NK-92 treated with Interleukin-12 subunit alpha and Interleukin-12 subunit beta, amount 100 ng/mL, for 24 hours (cell line): ENCODE data around the gene RNF114.
"Not testable (repeated sequence)": the region's sequence is repeated elsewhere in the genome, so short reads cannot be mapped to it uniquely, and the experiment has no call there.

ENCODE experiments used
- DNase-seq: peaks from one replicate; lab custom pipeline; 2025; lab: John Stamatoyannopoulos, UW

The RNF114 gene

DNA sequence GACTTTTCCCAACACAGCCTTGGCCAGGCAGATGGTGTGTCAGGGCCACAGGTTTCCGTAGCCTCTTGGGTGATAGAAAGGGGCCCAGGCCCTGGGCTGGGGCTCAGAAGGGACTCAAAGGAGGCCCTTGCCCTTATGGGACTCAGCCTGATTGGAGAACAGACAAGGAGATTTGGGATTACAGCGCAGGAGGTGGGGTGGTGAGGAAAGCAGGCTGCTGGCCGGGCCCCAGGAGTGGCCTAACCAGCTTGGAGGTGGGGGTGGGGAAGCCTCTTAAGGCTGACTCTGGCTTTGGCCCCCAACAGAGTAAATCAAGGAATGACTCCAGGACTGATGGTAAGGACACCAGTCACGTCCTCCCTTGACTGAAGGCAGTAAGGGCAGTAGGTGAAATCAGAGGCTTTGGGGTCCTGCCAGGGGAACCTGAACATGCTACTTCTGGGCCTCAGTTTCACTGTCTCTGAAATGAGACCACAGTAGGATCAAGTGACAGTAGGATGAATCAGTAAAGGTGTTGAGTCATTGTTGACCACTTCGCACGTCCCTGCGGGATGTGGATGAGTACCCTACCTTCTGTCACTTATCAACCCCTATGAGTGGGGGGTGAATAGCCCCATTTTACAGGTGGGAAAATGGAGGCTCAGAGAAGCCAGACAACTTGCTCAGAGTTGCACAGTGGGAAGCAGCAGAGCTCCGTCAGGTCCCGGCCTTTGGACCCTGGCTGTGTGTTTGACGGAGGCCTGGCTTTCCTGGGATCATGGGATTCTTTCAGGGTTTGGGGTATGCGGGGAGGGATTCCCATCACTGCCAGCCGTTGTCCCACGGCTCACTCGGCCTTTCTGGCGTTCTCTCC, 51.0 kb downstream of the RNF114 start:
- no peak for DNase-seq

DNA sequence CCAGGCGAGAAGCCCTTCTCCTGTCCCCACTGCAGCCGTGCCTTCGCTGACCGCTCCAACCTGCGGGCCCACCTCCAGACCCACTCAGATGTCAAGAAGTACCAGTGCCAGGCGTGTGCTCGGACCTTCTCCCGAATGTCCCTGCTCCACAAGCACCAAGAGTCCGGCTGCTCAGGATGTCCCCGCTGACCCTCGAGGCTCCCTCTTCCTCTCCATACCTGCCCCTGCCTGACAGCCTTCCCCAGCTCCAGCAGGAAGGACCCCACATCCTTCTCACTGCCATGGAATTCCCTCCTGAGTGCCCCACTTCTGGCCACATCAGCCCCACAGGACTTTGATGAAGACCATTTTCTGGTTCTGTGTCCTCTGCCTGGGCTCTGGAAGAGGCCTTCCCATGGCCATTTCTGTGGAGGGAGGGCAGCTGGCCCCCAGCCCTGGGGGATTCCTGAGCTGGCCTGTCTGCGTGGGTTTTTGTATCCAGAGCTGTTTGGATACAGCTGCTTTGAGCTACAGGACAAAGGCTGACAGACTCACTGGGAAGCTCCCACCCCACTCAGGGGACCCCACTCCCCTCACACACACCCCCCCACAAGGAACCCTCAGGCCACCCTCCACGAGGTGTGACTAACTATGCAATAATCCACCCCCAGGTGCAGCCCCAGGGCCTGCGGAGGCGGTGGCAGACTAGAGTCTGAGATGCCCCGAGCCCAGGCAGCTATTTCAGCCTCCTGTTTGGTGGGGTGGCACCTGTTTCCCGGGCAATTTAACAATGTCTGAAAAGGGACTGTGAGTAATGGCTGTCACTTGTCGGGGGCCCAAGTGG, 51.9 kb downstream of the RNF114 start:
- DNase-seq, result no peak

DNA sequence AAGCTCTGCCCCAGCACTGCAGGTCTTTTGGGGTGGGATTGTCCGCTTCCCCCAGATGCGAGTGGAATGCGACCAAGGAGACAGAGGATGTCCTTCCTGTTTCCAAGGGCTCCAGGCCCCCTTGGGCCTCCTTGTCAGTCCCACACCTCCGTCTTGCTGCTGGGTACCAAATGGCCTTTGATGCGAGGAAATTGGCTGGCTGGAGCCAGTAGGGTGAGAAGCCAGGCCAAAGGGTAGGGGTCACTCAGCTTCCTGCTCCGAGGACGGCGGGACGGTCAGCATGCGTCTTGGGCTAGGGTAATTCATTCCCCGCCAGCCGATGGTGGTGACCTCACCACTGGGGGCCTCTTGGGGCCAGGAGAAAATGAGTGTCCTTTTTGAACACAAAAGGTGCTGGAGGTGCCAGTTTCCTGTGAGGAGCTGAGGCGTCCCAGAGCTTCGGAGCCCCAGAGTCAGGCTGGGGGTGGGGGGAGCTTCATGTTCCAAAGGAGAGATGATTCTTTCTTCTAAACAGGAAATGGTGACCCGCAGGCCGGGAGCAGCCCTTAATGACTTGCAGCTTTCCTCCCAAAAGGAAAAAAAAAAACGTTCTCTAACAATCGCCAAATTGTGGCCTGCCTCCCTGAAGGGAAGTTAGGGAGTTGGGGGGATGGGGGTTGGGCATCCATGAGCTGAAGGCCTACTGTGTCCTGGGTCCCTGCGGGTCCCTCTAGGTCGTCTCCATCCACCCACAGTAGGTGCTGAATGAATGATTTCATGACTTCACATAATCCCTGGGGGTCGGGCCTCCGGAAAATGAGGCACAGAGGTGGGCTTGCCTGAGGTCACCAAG, 53.3 kb downstream of the RNF114 start:
- no peak for DNase-seq

DNA sequence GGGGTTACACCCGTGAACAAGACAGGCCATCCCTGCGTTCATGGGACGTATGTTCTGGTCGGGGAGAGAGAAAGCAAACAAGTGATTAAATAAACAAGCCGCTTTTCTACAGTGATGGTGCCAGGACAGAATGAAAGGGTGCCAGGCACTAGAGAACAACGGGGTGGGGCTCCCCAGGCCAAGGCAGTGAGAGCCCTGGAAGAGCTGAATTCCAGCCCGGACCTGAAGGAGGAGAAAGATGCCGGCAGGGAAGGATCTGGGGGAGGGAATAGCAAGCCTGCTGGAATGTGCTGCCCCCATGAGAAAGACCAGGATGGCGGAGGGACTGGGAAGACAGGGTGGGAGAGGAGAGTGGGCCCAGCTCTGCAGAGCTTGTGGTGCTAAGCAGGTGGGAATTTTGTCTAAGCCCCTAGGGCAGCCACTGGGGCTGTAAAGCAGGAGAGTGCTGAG, 54.1 kb downstream of the RNF114 start:
- DNase-seq, result no peak

DNA sequence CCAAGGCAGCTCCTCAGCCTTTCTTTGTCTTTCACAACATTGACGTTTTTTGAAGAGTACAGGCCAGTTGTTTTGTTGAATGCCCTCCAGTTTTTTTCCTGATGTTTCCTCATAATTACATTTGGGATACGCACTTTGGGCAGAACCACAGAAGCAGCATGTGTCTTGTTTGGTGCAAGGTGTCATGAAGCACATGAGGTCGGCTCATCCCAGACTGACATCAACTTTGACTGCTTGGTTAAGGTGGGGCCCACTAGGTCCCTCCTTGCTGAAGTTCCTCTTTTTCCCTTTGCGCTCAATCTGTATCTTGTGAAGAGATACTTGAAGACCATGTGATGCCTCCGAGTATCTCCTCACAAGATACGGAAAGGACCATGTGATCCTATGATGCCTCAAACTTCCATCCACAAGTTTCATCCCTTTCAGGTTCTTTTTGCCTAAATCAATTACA, 57.1 kb downstream of the RNF114 start:
- no peak for DNase-seq

DNA sequence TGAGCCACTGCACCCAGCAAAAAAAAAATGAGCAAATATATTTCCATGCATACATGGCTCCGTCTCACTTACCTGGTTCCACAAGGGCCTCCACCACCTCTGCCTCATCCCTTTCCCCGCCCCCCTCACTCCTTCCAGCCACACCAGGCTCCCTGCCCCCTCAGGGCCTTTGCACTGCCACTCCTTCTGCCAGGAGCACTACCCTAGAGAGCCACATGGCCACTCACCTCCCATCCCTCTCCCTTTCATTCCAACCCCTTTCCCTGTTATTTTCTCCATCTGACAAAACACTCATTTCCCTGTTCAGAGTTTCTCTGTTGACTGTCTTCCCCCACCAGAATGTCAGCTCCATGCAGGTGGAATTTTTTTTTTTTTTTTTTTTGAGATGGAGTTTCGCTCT, 59.4 kb downstream of the RNF114 start:
- DNase-seq, result no peak

DNA sequence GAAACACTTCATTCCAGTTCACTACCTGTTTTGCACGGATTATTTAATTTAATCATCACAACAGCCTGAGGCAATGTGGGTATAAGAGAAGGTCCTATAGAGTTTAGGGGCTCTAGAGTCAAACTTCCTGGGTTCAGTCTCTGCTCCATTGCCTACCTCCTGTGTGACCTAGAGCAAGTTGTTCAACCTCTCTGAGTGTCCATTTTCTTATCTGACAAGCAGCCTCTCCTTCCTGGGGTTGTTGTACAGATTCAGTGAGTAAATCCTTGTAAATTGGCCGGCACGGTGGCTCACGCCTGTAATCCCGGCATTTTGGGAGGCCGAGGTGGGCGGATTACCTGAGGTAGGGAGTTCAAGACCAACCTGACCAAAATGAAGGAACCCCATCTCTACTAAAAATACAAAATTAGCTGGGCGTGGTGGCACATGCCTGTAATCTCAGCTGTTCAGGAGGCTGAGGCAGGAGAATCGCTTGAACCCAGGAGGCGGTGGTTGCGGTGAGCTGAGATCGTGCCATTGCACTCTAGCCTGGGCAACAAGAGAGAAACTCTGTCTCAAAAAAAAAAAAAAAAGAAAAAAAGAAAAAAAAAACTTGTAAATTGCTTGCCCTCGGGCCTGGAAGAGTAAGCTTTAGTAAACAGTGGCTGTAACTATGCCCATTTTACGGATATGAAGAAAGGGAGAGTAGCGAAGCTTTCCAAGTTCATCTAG, 62.4 kb downstream of the RNF114 start:
- not testable (repeated sequence) for DNase-seq

DNA sequence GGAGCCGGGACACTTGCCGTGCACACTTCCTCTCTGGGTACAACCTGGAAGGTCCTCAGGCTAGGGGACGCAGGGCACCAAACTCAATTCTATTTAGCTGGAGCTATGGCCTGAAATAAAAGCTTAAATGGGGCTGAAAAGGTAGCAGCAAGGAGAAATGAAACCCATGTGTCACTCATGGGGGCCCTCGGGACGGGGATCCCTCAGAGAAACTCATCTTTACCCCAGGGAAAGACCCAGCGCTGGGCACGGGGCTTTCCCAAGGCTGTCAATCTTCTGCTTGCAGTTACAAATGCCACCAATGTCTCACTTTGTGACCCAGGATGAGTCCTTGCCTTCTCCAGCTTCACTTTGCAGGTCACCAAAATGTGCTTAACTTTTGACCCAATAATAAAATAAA, 63.1 kb downstream of the RNF114 start:
- DNase-seq, result no peak

DNA sequence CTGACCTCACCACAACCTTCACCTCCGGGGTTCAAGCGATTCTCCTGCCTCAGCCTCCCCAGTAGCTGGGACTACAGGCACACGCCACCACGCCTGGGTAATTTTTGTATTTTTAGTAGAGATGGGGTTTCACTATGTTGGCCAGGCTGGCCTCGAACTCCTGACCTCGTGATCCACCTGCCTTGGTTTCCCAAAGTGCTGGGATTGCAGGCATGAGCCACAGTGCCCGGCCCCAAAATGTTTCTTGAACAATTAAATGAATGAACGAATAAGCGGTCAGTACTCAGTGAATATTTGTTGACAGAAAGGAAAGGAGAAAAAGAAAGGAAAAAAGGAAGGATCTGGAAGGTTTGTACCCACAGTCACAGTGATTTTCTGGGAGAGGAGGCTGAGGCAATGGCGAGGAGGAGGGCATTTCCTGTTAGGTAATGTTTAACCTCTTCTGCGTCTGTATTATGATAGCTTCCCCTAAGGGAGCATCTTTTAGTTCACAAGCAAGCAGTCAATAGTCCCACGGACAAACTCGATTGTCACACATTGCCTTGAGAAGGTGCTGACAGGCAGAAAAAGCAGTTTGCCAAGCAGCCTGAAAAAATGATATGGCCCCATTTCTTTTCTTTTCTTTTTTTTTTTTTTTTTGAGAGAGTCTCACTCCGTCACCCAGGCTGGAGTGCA, 64.5 kb downstream of the RNF114 start:
- DNase-seq, result not testable (repeated sequence)

DNA sequence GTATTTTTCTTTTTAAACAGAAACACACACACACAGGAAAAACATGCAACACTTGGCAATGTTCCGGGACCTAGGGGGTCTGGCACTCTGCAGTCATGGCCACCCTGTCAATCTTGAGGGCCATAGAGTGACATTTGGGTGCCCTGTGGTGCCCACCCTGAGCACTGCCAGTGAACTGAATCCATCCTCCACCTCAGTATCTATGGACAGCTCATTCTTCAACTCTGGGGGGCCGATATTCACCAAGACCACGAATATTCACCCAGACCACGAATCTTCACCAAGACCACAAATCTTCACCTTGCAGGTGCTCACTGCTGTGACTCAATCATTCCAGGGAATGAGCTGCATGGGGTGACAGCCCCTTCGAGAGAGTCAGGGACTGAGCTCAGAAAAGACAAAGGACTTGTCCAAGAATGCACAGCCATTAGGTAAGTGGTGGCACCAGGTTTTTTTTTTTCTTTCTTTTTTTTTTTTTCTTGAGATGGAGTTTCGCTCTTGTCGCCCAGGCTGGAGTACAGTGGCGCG, 65.7 kb downstream of the RNF114 start:
- peak; percentile 17 for DNase-seq

DNA sequence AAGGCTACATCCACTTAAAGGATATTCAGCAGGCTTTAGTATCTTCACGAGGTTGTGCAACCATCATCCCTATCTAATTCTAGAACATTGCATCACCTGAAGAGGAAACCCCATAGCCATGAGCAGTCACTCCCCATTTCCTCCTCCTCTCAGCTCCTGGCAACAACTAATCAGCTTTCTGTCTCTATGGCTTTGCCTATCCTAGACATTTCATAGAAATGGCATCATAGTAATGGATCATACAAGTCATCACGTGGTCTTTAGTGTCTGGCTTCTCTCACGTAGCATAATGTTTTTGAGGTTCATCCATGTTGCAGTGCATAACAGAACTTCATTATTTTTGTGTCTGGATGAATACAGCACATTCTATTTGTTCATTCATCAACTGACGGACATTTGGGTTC, 67.1 kb downstream of the RNF114 start:
- DNase-seq, result no peak
